Muscle of leg (tissue), 11 donors: ENCODE measurements around the gene CNTN4. TPM values are rescaled to one million over a fixed set of nuclear protein-coding genes. Genes with fewer than 3 reads are reported as not detected.

ENCODE experiments used
- DNase-seq: peaks from one replicate; pipeline ENCODE4 v3.0.0; 2013
- H3K27ac ChIP-seq: one replicate; pipeline ENCODE4 v1.5.1; 2013; ENCODE audit warnings: mild to moderate bottlenecking, low read length, control low read depth
- H3K27me3 ChIP-seq: one replicate; pipeline ENCODE4 v1.6.1; 2013; ENCODE audit warnings: low read length; ENCODE audit not compliant: control insufficient read depth, insufficient read depth
- H3K36me3 ChIP-seq: one replicate; pipeline ENCODE4 v1.6.1; 2013; ENCODE audit warnings: low read length; ENCODE audit not compliant: control insufficient read depth, insufficient read depth
- H3K4me1 ChIP-seq: one replicate; pipeline ENCODE4 v1.6.1; 2013; ENCODE audit warnings: low read length; ENCODE audit not compliant: control insufficient read depth, insufficient read depth
- H3K4me3 ChIP-seq: one replicate; pipeline ENCODE4 v1.5.1; 2013; ENCODE audit warnings: low read length, control low read depth
- H3K9me3 ChIP-seq: replicated peaks from 2 replicates; pipeline ENCODE4 v1.6.1; 2013; ENCODE audit warnings: low read depth, low read length; ENCODE audit not compliant: control insufficient read depth
- WGBS: methylation state at CpG from one replicate; pipeline ENCODE4 v1.1.5; 2013; ENCODE audit warnings: missing lambda C conversion rate; ENCODE audit not compliant: insufficient coverage; 5-methylcytosine and 5-hydroxymethylcytosine counted together
- polyA plus RNA-seq, 8 donors: library from polyadenylated mRNA; unstranded; fragments of 120-200 nt; gene quantifications; one replicate each; pipeline versions ENCODE4 v1.2.1 to v1.2.3, GENCODE V29; 2013; ENCODE audit warnings: inconsistent platforms in 1 of 8, low replicate concordance in 1 of 8; ENCODE audit not compliant: insufficient read length in 8 of 8, insufficient read depth in 1 of 8
- total RNA-seq: library from RNA; stranded (reverse); fragments of 120-200 nt; gene quantifications from one replicate; pipeline ENCODE4 v1.2.4, GENCODE V29; 2013

The CNTN4 gene
- total and polyA plus RNA-seq, 9 donors: 3.0 to 16.3 (median 5.9) TPM

DNA sequence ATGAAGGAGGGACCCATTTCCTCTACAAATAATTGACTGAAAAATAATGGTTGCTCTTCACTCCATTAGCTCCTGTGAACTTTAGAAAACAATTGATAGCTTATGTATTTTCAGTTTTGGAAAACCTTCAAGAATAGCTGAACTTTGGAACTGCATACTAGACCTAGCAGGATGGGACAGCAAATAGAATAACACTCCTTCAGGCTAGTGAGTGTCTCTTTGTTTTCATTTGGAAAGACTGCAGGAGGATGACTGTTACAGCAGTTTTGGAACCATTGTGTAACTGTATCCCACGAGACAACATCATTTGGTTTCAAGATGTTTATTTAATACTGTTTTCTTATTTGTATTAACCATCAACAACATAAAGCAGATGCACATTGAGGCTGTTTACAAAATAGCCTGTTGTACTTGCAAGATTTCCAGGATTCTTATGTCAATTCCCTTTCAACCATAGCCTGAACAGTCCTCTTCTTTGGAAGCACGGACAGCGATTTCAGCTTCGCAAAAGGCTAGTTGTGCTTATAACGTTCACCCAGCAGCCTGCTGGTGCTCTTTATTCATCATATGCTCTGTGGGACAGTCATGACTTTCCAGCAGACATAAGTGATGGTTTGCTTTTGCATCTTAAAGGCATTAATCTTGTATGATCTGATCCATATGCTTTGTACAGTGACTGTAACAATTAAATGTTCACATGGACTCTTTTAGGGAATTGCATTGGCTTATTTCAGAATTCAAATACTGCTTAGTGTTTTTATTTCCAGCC is 676.0 kb downstream of the CNTN4 start:
- no peaks in the 10 kb centered on the region for H3K9me3 ChIP-seq
- H3K4me3 ChIP-seq: no peak overlapping the region
- no peaks in the 10 kb centered on the region for H3K36me3 ChIP-seq
- no peaks in the 10 kb centered on the region for H3K4me1 ChIP-seq
- 50% methylated on average over 4 of the region's 5 CpGs for WGBS
- DNase-seq: peak; percentile 94
- H3K27me3 ChIP-seq: no peaks in the 10 kb centered on the region
- peak overlapping the region; percentile 55 for H3K27ac ChIP-seq

DNA sequence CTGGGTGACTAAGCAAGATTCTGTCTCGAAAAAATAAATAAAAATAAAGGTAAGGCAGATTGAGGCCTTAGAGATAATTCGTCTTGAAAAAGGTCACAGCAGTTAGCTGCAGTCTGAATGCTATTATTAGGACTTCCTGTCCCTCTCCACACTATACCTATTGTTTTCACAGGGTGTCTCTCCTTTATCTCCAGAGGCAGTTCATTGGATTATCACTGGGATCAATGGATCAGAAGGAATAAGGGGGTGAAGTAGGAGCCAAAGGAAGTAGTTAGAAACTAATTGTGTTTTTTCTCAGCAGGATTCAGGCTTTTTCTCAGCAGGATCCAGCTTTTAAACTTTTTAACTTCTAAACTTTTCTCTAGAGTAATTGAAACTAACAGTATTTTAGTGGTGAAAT is 684.6 kb downstream of the CNTN4 start:
- no peaks in the 10 kb centered on the region for H3K9me3 ChIP-seq
- H3K4me1 ChIP-seq: no peaks in the 10 kb centered on the region
- no peak for DNase-seq
- 40% methylated on average over 1 of the region's 2 CpGs for WGBS
- no peak overlapping the region for H3K4me3 ChIP-seq
- no peaks in the 10 kb centered on the region for H3K27me3 ChIP-seq
- H3K27ac ChIP-seq: no peak overlapping the region
- no peaks in the 10 kb centered on the region for H3K36me3 ChIP-seq

- H3K27ac ChIP-seq: no peak overlapping the region
- WGBS: no CpG with 5 or more reads among the region's 2 CpGs
- no peak for DNase-seq
- H3K4me1 ChIP-seq: no peaks in the 10 kb centered on the region
- no peaks in the 10 kb centered on the region for H3K36me3 ChIP-seq
- H3K9me3 ChIP-seq: no peaks in the 10 kb centered on the region
- H3K4me3 ChIP-seq: no peak overlapping the region
- H3K27me3 ChIP-seq: no peaks in the 10 kb centered on the region
These were observed 686.0 kb downstream of the CNTN4 start for GRCh38 chr3:2784627-2785026.

- no peaks in the 10 kb centered on the region for H3K4me1 ChIP-seq
- no peaks in the 10 kb centered on the region for H3K27me3 ChIP-seq
- WGBS: 55% methylated on average over 1 of the region's 1 CpG
- H3K36me3 ChIP-seq: no peaks in the 10 kb centered on the region
- no peak for DNase-seq
- no peak overlapping the region for H3K27ac ChIP-seq
- no peaks in the 10 kb centered on the region for H3K9me3 ChIP-seq
- H3K4me3 ChIP-seq: no peak overlapping the region
These were observed 691.7 kb downstream of the CNTN4 start for GRCh38 chr3:2790266-2790815.

GRCh38 chr3:2792432-2792831 is 693.8 kb downstream of the CNTN4 start:
- Histone ChIP-seq H3K36me3 (no peaks in the 10 kb centered on the region), H3K4me3 (no peak overlapping the region), H3K27ac (no peak overlapping the region), H3K27me3 (no peaks in the 10 kb centered on the region), H3K9me3 (no peaks in the 10 kb centered on the region), H3K4me1 (no peaks in the 10 kb centered on the region)
- DNase-seq: no peak
- no CpG with 5 or more reads among the region's 1 CpG for WGBS

DNA sequence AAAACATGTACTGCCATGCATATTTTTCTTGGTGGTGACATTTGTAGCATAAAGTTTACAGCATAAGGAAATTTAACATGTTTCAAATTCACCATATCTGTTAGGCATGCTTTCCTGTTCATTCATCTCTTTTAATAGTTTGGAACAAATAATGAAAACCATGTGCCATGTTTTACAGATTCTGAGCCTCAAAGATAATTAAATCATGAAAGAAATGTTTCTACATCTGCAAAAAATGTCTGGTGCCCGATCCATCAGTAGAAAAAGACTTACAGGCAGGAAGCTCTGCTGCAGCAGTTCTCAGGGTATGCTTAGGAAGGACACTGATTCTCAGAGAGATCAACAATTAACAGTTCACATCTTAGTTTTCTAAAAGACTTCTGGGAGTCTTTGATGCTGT is 695.3 kb downstream of the CNTN4 start:
- H3K4me1 ChIP-seq: no peaks in the 10 kb centered on the region
- H3K9me3 ChIP-seq: no peaks in the 10 kb centered on the region
- no peak for DNase-seq
- H3K36me3 ChIP-seq: no peaks in the 10 kb centered on the region
- no CpG with 5 or more reads among the region's 1 CpG for WGBS
- no peak overlapping the region for H3K4me3 ChIP-seq
- no peaks in the 10 kb centered on the region for H3K27me3 ChIP-seq
- H3K27ac ChIP-seq: no peak overlapping the region

DNA sequence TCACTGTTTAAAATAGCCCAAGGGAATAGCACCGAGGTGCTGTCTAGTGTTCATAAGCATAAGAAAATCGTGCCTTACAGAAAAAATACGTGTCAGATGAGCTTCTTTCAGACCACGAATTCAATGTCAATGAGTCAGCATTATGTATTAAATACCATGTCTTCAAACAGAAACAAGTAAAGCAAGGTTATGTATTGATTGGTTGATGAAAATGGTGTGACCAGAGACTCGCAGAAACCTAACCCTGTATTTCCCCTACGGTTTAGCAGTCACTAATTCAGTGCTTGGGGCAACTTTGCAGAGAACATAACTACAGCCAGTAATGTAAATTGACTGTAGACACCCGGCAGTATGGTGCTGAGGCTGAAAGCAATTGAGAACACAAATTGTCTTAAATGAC is 703.8 kb downstream of the CNTN4 start:
- no peaks in the 10 kb centered on the region for H3K4me1 ChIP-seq
- WGBS: 83% methylated on average over 1 of the region's 7 CpGs
- no peak overlapping the region for H3K27ac ChIP-seq
- DNase-seq: no peak
- no peaks in the 10 kb centered on the region for H3K36me3 ChIP-seq
- H3K4me3 ChIP-seq: no peak overlapping the region
- no peaks in the 10 kb centered on the region for H3K27me3 ChIP-seq
- no peaks in the 10 kb centered on the region for H3K9me3 ChIP-seq

DNA sequence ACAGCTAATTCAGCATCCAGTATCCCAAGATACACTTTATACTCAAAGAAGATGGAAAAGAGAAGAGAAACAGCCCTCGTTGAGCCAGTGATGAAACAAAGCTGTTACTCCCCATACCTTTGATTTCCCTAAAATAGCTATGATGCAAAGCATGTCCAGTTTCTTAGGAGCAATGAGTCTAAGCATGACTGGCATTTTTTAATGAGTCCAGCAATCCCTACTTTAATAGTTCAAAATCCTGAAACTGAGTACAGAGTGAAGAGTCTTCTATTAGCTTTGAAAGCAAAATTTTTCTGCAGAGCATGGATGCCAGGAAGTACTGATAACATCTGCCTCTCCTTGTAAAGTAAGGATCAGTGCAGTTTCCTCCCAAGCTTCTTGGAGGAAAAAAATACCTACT is 708.8 kb downstream of the CNTN4 start:
- no CpG with 5 or more reads among the region's 1 CpG for WGBS
- no peak overlapping the region for H3K4me3 ChIP-seq

DNA sequence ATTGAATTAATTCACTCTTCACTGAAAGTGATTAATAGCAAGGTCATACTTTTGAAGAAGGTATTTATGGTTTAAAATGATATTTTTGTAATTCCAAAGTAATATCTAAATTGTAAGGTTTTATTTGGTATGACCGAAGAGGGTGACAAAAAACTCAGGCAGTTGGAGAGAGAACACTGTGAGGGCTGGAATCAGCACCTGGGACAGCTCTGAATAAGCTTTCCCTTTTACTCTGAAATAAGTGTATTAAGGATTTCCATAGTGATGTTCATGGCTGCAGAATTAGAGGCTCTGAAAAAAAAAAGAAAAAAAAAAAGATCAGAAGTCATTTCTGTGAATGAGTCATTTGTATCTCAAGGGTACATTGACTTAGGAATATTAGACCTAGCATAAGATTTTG is 712.1 kb downstream of the CNTN4 start:
- Histone ChIP-seq H3K27me3 (no peaks in the 10 kb centered on the region), H3K36me3 (no peaks in the 10 kb centered on the region), H3K9me3 (no peaks in the 10 kb centered on the region), H3K27ac (no peak overlapping the region), H3K4me3 (no peak overlapping the region), H3K4me1 (no peaks in the 10 kb centered on the region)
- WGBS: no CpG with 5 or more reads among the region's 1 CpG
- DNase-seq: peak; percentile 40

More for the DNA sequence above, 708.8 kb downstream of the CNTN4 start:
- H3K27me3 ChIP-seq: no peaks in the 10 kb centered on the region
- no peaks in the 10 kb centered on the region for H3K4me1 ChIP-seq
- H3K27ac ChIP-seq: no peak overlapping the region
- no peak for DNase-seq
- no peaks in the 10 kb centered on the region for H3K9me3 ChIP-seq
- H3K36me3 ChIP-seq: no peaks in the 10 kb centered on the region

DNA sequence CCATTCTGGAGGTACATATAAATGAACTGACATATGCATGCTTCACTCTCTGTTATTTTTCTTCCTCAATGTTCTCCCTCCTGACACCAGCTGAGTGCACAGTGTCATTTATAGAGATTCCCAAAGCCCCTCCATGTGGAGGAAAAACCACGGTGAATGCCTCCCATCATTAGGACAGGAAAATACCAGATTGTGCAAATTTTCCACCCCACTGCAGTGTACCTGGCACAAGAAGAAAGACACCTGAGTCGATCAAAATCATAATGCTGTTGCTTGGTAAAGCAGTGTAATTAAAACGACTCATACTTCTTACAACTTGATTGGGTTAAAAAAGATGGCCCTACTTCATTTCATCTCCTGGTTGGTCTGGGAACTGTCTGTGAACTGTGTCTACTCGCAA is 720.9 kb downstream of the CNTN4 start:
- no peaks in the 10 kb centered on the region for H3K27me3 ChIP-seq
- no peak for DNase-seq
- WGBS: 91% methylated on average over 1 of the region's 4 CpGs
- no peaks in the 10 kb centered on the region for H3K36me3 ChIP-seq
- H3K9me3 ChIP-seq: no peaks in the 10 kb centered on the region
- no peaks in the 10 kb centered on the region for H3K4me1 ChIP-seq
- H3K4me3 ChIP-seq: no peak overlapping the region
- H3K27ac ChIP-seq: no peak overlapping the region
